Measurements from ENCODE around the gene CIDEA. TPM values are rescaled to one million over a fixed set of nuclear protein-coding genes. Genes with fewer than 3 reads are reported as not detected.

Gene CIDEA
- total RNA-seq, 4 donors from 2014 or later, result 3.0 TPM; not detected in 3

DNA sequence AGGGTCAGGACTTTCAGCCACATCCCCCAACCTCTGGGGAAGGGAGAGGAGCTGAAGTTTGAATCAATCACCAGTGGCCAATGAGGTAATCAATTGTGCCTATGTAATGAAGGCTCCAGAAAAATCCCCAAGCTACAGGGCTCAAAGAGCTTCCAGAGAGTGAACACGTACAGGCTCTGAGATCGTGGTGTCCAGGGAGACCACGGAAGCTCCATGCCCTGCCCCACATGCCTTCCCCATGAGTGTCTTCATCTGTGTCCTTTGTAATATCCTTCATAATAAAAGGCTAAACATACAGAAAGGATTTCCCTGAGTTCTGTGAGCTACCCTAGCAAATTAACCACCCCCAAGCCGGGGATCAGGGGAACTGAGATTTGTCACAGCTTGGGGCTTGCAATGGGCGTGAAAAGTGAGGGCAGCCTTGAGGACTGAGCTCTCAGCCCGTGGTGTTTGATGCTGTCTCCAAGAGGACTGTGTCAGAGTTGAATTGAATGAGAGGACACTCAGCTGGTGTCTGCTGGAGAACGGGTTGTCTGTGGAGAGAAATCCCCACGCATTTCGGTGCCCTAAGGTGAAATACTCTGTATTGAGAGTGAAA is 28.4 kb downstream of the CIDEA start:
- peaks cover 9 to 51% (median 23%) of the 10 kb centered on the region in 3 donors for H3K4me1 ChIP-seq
- intact Hi-C loops (cut with DNase I), result no loop called here
- no peak overlapping the region for H3K4me3 ChIP-seq
- 45 to 48% methylated on average over 5 to 9 of the region's 9 CpGs for WGBS, 2 donors
- H3K27ac ChIP-seq, result peak overlapping the region; percentile 16 to 48 (median 38)
- H3K27me3 ChIP-seq, result peaks cover 0 to 8% (median 0%) of the 10 kb centered on the region in 4 donors
- H3K36me3 ChIP-seq, result no peaks in the 10 kb centered on the region
- H3K9me3 ChIP-seq, result no peaks in the 10 kb centered on the region
- DNase-seq, result no peak
- TF ChIP-seq, protein P1, sequence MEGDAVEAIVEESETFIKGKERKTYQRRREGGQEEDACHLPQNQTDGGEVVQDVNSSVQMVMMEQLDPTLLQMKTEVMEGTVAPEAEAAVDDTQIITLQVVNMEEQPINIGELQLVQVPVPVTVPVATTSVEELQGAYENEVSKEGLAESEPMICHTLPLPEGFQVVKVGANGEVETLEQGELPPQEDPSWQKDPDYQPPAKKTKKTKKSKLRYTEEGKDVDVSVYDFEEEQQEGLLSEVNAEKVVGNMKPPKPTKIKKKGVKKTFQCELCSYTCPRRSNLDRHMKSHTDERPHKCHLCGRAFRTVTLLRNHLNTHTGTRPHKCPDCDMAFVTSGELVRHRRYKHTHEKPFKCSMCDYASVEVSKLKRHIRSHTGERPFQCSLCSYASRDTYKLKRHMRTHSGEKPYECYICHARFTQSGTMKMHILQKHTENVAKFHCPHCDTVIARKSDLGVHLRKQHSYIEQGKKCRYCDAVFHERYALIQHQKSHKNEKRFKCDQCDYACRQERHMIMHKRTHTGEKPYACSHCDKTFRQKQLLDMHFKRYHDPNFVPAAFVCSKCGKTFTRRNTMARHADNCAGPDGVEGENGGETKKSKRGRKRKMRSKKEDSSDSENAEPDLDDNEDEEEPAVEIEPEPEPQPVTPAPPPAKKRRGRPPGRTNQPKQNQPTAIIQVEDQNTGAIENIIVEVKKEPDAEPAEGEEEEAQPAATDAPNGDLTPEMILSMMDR (IDR thresholded peaks at IDR 0.05), result no peak
- no peak for TF ChIP-seq POLR2A (IDR thresholded peaks at IDR 0.05)

DNA sequence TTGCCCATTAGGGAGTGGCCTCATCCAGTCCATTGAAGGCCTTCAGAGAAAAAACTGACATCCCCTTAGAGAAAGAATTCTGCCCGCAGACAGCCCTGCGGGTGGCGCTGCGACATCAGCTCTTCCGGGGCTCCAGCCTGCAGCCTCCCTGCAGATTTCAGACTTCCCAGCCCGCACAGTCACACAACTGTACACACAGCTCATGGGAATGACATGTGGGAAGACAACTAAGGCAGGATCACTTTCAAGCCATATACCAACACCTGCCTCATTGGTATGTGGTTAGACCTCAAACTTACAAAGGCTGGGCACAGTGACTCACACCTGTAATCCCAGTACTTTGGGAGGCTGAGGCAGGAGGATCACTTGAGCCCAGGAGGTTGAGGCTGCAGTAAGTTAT is 29.1 kb downstream of the CIDEA start:
- Histone ChIP-seq H3K4me3 (no peak overlapping the region), H3K27ac (no peak overlapping the region), H3K9me3 (no peaks in the 10 kb centered on the region), H3K4me1 (peaks cover 11 to 52% (median 24%) of the 10 kb centered on the region in 3 donors), H3K36me3 (no peaks in the 10 kb centered on the region), H3K27me3 (peaks cover 0 to 15% (median 0%) of the 10 kb centered on the region in 4 donors)
- intact Hi-C loops (cut with DNase I), result no loop called here
- TF ChIP-seq, protein P1 (IDR thresholded peaks at IDR 0.05), result peak in 1 of 6 experiments; percentile 23
- no peak for TF ChIP-seq POLR2A (IDR thresholded peaks at IDR 0.05)
- 76% methylated on average over 6 of the region's 6 CpGs; no CpG with 5 or more reads in 1 of the 2 donors for WGBS, 2 donors
- no peak for DNase-seq

DNA sequence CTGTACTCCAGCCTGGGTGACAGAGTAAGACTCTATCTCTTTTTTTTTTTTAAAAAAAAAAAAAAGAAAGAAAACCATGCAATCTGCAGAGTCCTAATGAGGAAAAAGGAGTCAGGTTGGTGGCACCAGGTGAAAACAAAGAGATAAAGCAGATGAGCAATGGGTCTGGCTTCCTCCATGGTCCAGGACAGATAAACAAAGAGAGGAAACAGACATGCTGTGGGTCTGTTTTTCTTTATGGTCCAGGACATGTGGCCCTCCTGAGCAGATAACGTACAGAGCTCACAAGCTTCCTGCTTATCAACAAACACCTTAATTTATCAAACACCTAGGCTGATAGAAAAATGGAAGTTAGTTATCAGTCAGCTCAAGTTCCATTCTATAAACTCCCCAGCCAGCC is 29.5 kb downstream of the CIDEA start:
- Histone ChIP-seq H3K27me3 (peaks cover 0 to 16% (median 0%) of the 10 kb centered on the region in 4 donors), H3K4me3 (no peak overlapping the region), H3K36me3 (no peaks in the 10 kb centered on the region), H3K27ac (no peak overlapping the region), H3K9me3 (no peaks in the 10 kb centered on the region), H3K4me1 (peaks cover 12 to 52% (median 26%) of the 10 kb centered on the region in 3 donors)
- intact Hi-C loops (cut with DNase I), result no loop called here
- 69 to 90% methylated on average over 1 of the region's 1 CpG for WGBS, 2 donors
- TF ChIP-seq POLR2A (IDR thresholded peaks at IDR 0.05), result no peak
- TF ChIP-seq, protein P1 (IDR thresholded peaks at IDR 0.05), result no peak
- DNase-seq, result no peak

DNA sequence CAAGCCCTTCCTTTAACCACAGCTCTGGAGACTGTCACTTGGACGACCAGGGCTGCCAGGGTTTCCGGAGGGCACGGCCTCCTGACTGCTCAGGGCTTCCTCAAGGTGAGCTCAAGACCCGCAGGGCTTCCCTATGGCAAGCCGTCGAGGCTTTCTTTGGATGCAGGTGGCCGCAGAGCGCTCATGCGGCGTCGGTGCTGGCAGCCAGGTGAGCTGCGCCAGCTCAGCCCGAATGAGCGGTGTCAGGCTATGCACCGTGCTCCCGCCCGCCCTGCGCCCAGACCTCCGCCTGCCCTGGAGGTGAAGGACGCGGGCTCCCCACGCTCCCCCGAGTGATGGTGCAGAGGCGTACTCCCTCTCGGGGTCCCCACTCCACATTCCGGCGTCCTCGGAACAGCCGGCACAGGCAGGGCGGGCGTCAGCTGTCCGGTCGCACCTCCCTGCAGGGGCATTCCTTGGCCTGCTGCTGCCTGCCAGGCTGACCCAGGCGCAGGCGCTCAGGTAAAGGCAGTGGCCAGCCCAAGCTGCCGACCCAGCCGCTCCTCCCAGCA is 33.0 kb downstream of the CIDEA start:
- Histone ChIP-seq H3K27me3 (peaks cover 0 to 25% (median 0%) of the 10 kb centered on the region in 4 donors), H3K4me3 (peak overlapping the region; percentile 35 to 70 (median 52)), H3K9me3 (no peaks in the 10 kb centered on the region), H3K27ac (peak overlapping the region; percentile 76 to 88 (median 84)), H3K36me3 (no peaks in the 10 kb centered on the region), H3K4me1 (peaks cover 15 to 40% (median 25%) of the 10 kb centered on the region in 3 donors)
- intact Hi-C loops (cut with DNase I), result no loop called here
- DNase-seq, result no peak
- WGBS, 2 donors, result 54% methylated on average over 3 of the region's 37 CpGs; no CpG with 5 or more reads in 1 of the 2 donors
- TF ChIP-seq POLR2A (IDR thresholded peaks at IDR 0.05), result peak in 1 of 4 donors; percentile 7
- TF ChIP-seq, protein P1 (IDR thresholded peaks at IDR 0.05), result no peak

DNA sequence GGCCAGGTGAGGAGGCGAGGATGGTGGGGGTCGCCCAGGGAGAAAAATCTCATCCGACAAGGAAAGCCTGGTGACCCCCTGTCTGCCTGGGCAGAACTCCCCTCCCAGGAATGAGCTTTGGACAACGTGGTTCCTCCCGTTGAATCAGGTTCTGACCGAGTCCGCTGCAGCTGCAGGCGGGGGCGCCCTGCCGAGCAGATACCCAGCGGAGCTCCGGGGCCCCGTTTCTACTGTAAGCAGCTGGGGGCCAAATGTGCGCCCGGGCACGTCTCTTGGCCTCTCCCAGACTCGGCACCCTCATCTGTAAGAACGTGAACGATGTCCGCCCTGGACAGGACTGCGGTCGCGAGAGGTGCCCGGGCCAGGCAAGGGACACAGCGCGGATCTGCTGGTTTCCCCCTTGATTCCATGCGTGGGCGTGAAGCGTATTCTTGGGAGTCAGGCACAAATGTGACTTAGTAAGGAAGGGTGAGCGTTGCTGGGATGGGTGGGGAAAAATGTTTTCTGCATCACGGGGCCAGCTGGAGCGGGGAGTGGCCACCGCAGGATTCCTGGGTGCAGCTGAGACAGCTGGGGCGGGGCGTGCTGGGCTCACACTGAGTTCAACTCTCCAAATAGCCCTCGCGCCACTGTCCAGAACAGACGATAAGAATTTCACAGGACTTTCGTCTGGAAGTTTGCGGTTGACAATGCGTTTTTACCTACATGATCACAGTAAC is 33.7 kb downstream of the CIDEA start:
- Histone ChIP-seq H3K27me3 (peaks cover 0 to 25% (median 0%) of the 10 kb centered on the region in 4 donors), H3K27ac (peak overlapping the region; percentile 76 to 88 (median 84)), H3K9me3 (no peaks in the 10 kb centered on the region), H3K36me3 (no peaks in the 10 kb centered on the region), H3K4me1 (peaks cover 15 to 34% (median 19%) of the 10 kb centered on the region in 3 donors), H3K4me3 (peak overlapping the region; percentile 35 to 70 (median 52))
- 2 to 8% methylated on average over 21 to 24 of the region's 41 CpGs for WGBS, 2 donors
- no peak for DNase-seq
- intact Hi-C loops (cut with DNase I), result no loop called here
- TF ChIP-seq POLR2A (IDR thresholded peaks at IDR 0.05), result peak in 2 of 4 donors; percentile 45 to 58
- TF ChIP-seq, protein P1 (IDR thresholded peaks at IDR 0.05), result peak in 1 of 6 experiments; percentile 0

Data from esophagus squamous epithelium (tissue), 5 donors.